ENCODE data around the gene MYG1.
"Not testable (repeated sequence)": the region's sequence is repeated elsewhere in the genome, so short reads cannot be mapped to it uniquely, and the experiment has no call there.

MYG1 gene

GRCh38 chr12:53328043-53328435 lies 28.5 kb downstream of the MYG1 start:
- Mint-ChIP-seq H3K27ac (no peak overlapping the region), H3K4me1 (ENCODE audit: low read depth) (peaks cover 17% of the 10 kb centered on the region), H3K9me3 (ENCODE audit: low read depth) (no peaks in the 10 kb centered on the region), H3K27me3 (no peaks in the 10 kb centered on the region), H3K36me3 (no peaks in the 10 kb centered on the region), H3K4me3 (no peak overlapping the region)

DNA sequence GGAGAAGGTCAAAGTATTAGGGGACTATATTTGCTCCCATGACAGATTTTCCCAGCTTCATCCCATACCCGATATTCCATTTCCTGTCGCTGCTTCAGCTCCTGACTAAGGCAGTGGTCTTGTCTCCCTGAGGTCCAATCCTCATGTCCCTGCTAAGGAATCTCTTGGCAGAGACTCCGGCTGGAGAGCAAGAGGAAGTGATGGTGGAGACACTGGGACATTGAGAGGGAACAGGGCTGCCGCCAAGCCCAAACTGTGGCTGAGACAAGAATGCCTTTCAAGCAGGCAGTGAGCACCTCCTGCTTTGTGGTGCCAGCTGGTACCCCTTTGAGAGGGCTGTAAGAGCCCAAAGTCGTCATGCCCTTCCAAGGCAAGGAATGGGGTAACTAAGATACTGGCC lies 31.2 kb downstream of the MYG1 start:
- H3K4me1 Mint-ChIP-seq (ENCODE audit: low read depth): peaks cover 3% of the 10 kb centered on the region
- H3K9me3 Mint-ChIP-seq (ENCODE audit: low read depth): no peaks in the 10 kb centered on the region
- H3K27ac Mint-ChIP-seq: no peak overlapping the region
- peaks cover 7% of the 10 kb centered on the region for H3K27me3 Mint-ChIP-seq
- H3K4me3 Mint-ChIP-seq: no peak overlapping the region
- no peaks in the 10 kb centered on the region for H3K36me3 Mint-ChIP-seq

DNA sequence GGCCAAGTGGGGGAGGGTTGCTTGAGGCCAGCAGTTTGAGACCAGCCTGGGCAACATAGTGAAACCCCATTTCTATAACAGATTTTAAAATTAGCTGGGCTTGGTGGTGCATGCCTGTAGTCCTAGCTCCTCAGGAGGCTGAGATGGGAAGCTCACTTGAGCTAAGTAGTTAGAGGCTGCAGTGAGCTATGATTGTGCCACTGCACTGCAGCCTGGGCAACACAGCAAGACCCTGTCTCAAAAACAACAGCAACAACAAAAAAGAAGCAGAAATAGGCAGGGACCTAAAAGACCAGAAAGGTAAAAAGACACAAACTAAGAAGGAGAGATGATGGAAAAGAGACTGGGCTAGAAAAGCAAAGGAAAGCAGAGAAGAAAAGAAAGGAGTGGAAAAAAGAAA lies 32.8 kb downstream of the MYG1 start:
- not testable (repeated sequence) for H3K27ac Mint-ChIP-seq; H3K4me1 Mint-ChIP-seq (ENCODE audit: low read depth); H3K36me3 Mint-ChIP-seq; H3K4me3 Mint-ChIP-seq; H3K9me3 Mint-ChIP-seq (ENCODE audit: low read depth)
- peaks cover 12% of the 10 kb centered on the region for H3K27me3 Mint-ChIP-seq

DNA sequence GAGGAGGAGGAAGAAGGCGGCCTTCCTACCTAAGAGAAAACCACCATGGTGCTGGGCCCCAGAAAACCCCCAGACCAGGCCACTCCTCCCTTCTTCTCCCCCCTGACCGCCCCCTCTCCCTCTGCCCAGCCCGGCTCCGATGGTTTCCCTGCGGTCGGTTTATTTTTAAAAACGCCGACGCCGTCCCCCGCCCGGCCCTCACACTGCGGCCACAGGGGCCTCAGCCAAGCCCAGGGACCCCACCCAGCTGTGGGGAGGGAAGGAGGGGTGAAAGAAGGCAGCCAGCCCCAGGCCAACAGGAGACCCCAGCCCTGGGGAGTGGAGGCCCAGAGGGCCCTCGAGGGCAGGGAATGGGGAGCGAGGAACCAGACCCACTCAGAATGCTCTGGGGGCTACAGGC lies 33.2 kb downstream of the MYG1 start:
- Mint-ChIP-seq H3K4me1 (ENCODE audit: low read depth) (peaks cover 4% of the 10 kb centered on the region), H3K27ac (no peak overlapping the region), H3K4me3 (no peak overlapping the region), H3K36me3 (no peaks in the 10 kb centered on the region), H3K27me3 (peaks cover 16% of the 10 kb centered on the region), H3K9me3 (ENCODE audit: low read depth) (no peaks in the 10 kb centered on the region)

DNA sequence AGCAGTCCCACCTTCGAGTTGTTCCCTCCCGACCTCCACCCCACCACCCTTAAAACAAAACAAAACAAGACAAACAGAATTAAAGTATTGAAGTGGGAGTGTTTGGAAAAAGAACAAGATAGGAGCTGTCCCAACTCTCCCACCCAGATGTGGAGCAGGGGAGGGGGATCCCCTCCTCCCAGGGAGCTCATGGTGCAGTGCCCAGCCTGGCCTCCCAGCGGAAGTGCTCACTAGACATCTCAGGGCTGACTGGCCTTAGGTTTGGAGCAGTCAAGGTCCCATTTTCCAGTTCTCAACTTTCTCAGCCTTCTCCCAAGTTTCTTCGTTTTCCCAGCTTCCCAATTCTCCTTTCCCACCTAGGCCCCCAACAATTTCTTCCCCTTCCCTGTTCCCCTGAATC lies 33.8 kb downstream of the MYG1 start:
- H3K36me3 Mint-ChIP-seq: no peaks in the 10 kb centered on the region
- H3K9me3 Mint-ChIP-seq (ENCODE audit: low read depth): no peaks in the 10 kb centered on the region
- peaks cover 6% of the 10 kb centered on the region for H3K4me1 Mint-ChIP-seq (ENCODE audit: low read depth)
- no peak overlapping the region for H3K4me3 Mint-ChIP-seq
- H3K27ac Mint-ChIP-seq: no peak overlapping the region
- peaks cover 18% of the 10 kb centered on the region for H3K27me3 Mint-ChIP-seq

- no peak overlapping the region for H3K27ac Mint-ChIP-seq
- peaks cover 18% of the 10 kb centered on the region for H3K27me3 Mint-ChIP-seq
- H3K4me1 Mint-ChIP-seq (ENCODE audit: low read depth): peaks cover 6% of the 10 kb centered on the region
- no peaks in the 10 kb centered on the region for H3K9me3 Mint-ChIP-seq (ENCODE audit: low read depth)
- H3K4me3 Mint-ChIP-seq: no peak overlapping the region
- no peaks in the 10 kb centered on the region for H3K36me3 Mint-ChIP-seq
Observed at GRCh38 chr12:53333845-53334244, 34.4 kb downstream of the MYG1 start.

DNA sequence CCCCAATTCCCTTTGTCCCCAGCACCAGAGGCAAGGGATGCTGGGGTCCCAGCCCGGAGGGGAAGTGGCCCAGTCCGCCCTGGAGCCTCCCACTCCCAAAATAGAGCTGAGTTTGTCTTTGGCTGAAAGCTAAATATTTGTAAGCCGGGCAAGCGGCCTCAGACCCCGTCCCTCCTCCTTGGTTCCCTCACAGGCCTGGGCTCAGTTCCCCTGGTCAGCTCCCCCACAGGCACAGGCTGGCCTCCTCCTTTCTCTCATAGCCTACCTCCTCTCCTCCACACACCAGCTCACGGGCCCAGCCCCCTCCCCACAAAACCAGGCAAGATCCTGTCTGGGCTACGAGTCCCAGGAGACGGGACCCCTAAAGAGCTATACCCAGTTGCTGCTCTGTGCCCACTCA lies 35.3 kb downstream of the MYG1 start:
- Mint-ChIP-seq H3K4me1 (ENCODE audit: low read depth) (peaks cover 6% of the 10 kb centered on the region), H3K27ac (no peak overlapping the region), H3K27me3 (peaks cover 20% of the 10 kb centered on the region), H3K4me3 (no peak overlapping the region), H3K9me3 (ENCODE audit: low read depth) (no peaks in the 10 kb centered on the region), H3K36me3 (no peaks in the 10 kb centered on the region)

- no peak within 1 kb of the TSS for H3K4me3 Mint-ChIP-seq
- no peak within 1 kb of the TSS for H3K27ac Mint-ChIP-seq
- no peaks in the 10 kb centered on the region for H3K36me3 Mint-ChIP-seq
- no peaks in the 10 kb centered on the region for H3K9me3 Mint-ChIP-seq (ENCODE audit: low read depth)
- H3K27me3 Mint-ChIP-seq: peaks cover 22% of the 10 kb centered on the region
- H3K4me1 Mint-ChIP-seq (ENCODE audit: low read depth): peaks cover 6% of the 10 kb centered on the region
Observed at GRCh38 chr12:53336181-53336681, 36.7 kb downstream of the MYG1 start, which contains the start of gene SP7. Gene SP7, minus strand, starts transcription at chr12:53336354. Its CDS starts 708 bp downstream, at chr12:53335646.

GRCh38 chr12:53338017-53338416 lies 38.5 kb downstream of the MYG1 start:
- peak overlapping the region; percentile 7 for H3K27ac Mint-ChIP-seq

GRCh38 chr12:53338916-53339315 lies 39.4 kb downstream of the MYG1 start:
- Mint-ChIP-seq H3K27me3 (peaks cover 18% of the 10 kb centered on the region), H3K4me3 (no peak overlapping the region), H3K36me3 (no peaks in the 10 kb centered on the region), H3K9me3 (ENCODE audit: low read depth) (no peaks in the 10 kb centered on the region), H3K4me1 (ENCODE audit: low read depth) (peaks cover 11% of the 10 kb centered on the region), H3K27ac (no peak overlapping the region)

More at GRCh38 chr12:53338017-53338416, 38.5 kb downstream of the MYG1 start:
- H3K9me3 Mint-ChIP-seq (ENCODE audit: low read depth): no peaks in the 10 kb centered on the region
- H3K4me1 Mint-ChIP-seq (ENCODE audit: low read depth): peaks cover 6% of the 10 kb centered on the region
- no peak overlapping the region for H3K4me3 Mint-ChIP-seq
- peaks cover 22% of the 10 kb centered on the region for H3K27me3 Mint-ChIP-seq
- H3K36me3 Mint-ChIP-seq: no peaks in the 10 kb centered on the region

GRCh38 chr12:53340398-53340797 lies 40.9 kb downstream of the MYG1 start:
- Mint-ChIP-seq H3K36me3 (no peaks in the 10 kb centered on the region), H3K4me1 (ENCODE audit: low read depth) (peaks cover 19% of the 10 kb centered on the region), H3K27ac (no peak overlapping the region), H3K9me3 (ENCODE audit: low read depth) (no peaks in the 10 kb centered on the region), H3K27me3 (peaks cover 15% of the 10 kb centered on the region), H3K4me3 (no peak overlapping the region)

- peaks cover 14% of the 10 kb centered on the region for H3K4me1 Mint-ChIP-seq (ENCODE audit: low read depth)
- H3K4me3 Mint-ChIP-seq: peak overlapping the region; percentile 81
- H3K27ac Mint-ChIP-seq: no peak overlapping the region
- H3K36me3 Mint-ChIP-seq: no peaks in the 10 kb centered on the region
- no peaks in the 10 kb centered on the region for H3K9me3 Mint-ChIP-seq (ENCODE audit: low read depth)
- peaks cover 4% of the 10 kb centered on the region for H3K27me3 Mint-ChIP-seq
Observed at GRCh38 chr12:53343449-53343848, 44.0 kb downstream of the MYG1 start.

DNA sequence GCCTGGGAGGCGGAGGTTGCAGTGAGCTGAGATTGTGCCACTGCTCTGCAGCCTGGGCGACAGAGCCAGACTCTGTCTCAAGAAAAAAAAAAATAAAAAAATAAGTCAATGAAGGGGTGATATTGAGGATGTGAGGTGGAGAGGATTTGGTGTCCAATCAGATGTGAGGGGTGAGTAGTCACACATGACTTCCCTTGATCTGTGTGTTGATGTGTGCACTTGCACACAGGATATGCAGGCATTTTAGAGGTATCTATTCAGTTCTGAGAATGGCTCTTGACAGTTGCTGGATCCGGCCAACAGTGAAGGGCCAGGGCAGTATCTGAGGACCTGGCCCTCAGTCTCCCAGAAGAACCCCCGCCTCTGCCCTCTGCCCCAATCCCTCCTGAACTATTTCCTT lies 44.5 kb downstream of the MYG1 start:
- Mint-ChIP-seq H3K9me3 (ENCODE audit: low read depth) (no peaks in the 10 kb centered on the region), H3K4me1 (ENCODE audit: low read depth) (peaks cover 14% of the 10 kb centered on the region), H3K27ac (no peak overlapping the region), H3K27me3 (peaks cover 4% of the 10 kb centered on the region), H3K36me3 (no peaks in the 10 kb centered on the region), H3K4me3 (peak overlapping the region; percentile 81)

GRCh38 chr12:53344487-53344823 lies 45.0 kb downstream of the MYG1 start:
- Mint-ChIP-seq H3K9me3 (ENCODE audit: low read depth) (no peaks in the 10 kb centered on the region), H3K4me1 (ENCODE audit: low read depth) (peaks cover 14% of the 10 kb centered on the region), H3K4me3 (peak overlapping the region; percentile 81), H3K27ac (no peak overlapping the region), H3K36me3 (no peaks in the 10 kb centered on the region), H3K27me3 (peaks cover 4% of the 10 kb centered on the region)

- peak overlapping the region; percentile 86 for H3K27ac Mint-ChIP-seq
- H3K4me3 Mint-ChIP-seq: peak overlapping the region; percentile 97
- H3K4me1 Mint-ChIP-seq (ENCODE audit: low read depth): peaks cover 14% of the 10 kb centered on the region
- peaks cover 1% of the 10 kb centered on the region for H3K27me3 Mint-ChIP-seq
- no peaks in the 10 kb centered on the region for H3K9me3 Mint-ChIP-seq (ENCODE audit: low read depth)
- no peaks in the 10 kb centered on the region for H3K36me3 Mint-ChIP-seq
Observed at GRCh38 chr12:53344824-53345485, 45.5 kb downstream of the MYG1 start.

Measured in activated naive CD8-positive, alpha-beta T cell (primary cell).